ENCODE data around the gene GRN. TPM values are rescaled to one million over a fixed set of nuclear protein-coding genes. Genes with fewer than 3 reads are reported as not detected.
"Not testable (repeated sequence)": the region's sequence is repeated elsewhere in the genome, so short reads cannot be mapped to it uniquely, and the experiment has no call there.

Gene GRN
- total RNA-seq, 2 experiments from 2014 or later: 47.1 to 50.5 TPM

DNA sequence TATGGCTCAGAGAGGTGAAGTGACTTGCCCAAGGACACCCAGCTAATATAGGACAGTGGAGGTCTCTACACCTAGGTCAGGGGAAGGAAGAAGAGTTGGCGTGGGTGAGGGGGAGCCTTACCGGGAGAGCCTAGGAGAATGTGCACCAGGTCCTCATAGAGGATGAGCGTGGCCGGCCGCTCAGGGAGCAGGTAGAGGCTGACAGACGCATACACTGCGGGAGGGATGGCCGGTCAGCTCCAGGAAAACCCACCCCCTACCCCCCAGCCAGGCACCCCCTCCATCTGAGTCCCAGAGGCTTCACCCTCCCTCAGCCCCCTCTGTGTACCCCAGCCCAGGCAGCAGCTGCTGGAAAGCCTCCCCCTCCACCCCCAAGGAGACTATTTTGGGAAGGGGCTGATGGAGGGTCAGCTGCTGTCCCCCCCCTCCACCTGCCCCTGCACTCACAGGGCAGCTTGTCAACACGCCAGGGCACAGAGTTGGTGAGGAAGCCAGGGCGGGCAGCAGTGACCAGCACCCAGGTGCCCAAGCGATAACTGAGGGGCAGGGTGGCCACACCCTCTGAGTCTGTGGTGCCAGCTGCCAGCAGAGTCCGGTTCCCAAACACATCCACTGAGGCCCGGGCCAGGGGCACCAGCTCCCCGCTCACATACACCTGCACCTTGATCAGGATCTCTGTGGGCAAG is 14.5 kb downstream of the GRN start:
- Mint-ChIP-seq H3K4me1 (ENCODE audit: low read depth) (peaks cover 4% of the 10 kb centered on the region), H3K27me3 (ENCODE audit: low read depth) (peaks cover 2% of the 10 kb centered on the region), H3K4me3 (no peak overlapping the region), H3K27ac (no peak overlapping the region), H3K36me3 (ENCODE audit: low read depth) (no peaks in the 10 kb centered on the region), H3K9me3 (no peaks in the 10 kb centered on the region)
- CTCF ChIA-PET: interaction anchor here (2.1 kb wide), 1 partner anchor 16 kb away, joined by 7 read pairs; no protein-coding TSS in a partner anchor
- intact Hi-C loops (cut with micrococcal nuclease): no loop called here
- DNase-seq: no peak

DNA sequence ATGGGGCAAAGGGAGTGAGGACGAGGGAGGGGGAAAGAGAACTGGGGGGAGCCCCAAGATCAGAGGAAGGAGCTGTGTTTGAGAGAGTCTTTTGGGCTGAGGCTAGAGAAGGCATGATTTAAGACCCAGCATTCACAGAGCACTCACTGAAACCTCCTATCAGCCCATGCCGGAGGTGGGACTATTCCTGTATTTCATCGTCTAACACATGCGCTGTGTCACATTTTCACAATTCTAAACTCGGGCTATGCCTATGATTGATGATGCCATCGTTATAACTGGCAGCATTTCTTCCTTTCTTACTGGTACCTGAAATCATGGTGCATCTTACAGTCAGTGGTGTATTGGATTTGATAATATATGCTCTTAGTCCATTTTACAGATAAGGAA is 15.0 kb downstream of the GRN start:
- peaks cover 6% of the 10 kb centered on the region for H3K27me3 Mint-ChIP-seq (ENCODE audit: low read depth)
- peaks cover 4% of the 10 kb centered on the region for H3K4me1 Mint-ChIP-seq (ENCODE audit: low read depth)
- intact Hi-C loops (cut with micrococcal nuclease): no loop called here
- no peak overlapping the region for H3K27ac Mint-ChIP-seq
- no peak overlapping the region for H3K4me3 Mint-ChIP-seq
- CTCF ChIA-PET: interaction anchor here (2.1 kb wide), 1 partner anchor 16 kb away, joined by 7 read pairs; no protein-coding TSS in a partner anchor
- H3K9me3 Mint-ChIP-seq: no peaks in the 10 kb centered on the region
- no peak for DNase-seq
- H3K36me3 Mint-ChIP-seq (ENCODE audit: low read depth): no peaks in the 10 kb centered on the region

DNA sequence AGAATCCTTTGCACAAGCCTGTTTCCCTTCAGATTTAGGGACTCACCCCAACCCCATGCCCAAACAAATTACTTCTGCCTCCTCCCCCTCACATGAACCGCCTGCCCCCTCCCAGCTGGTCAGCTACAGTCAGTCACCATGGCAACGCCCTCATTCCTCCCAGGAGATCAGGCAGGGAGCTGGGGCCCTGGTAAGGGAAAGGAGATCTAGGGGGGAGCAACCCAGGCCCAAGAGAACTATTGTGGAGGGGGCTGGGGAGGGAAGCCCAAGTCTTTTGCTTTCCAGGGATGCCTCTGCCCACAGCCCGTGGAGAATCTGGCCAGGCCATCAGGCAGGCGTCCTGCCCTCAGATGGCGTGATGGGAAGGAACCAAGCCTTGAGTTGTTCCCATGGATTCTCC is 15.7 kb downstream of the GRN start:
- intact Hi-C loops (cut with micrococcal nuclease): no loop called here
- no peak overlapping the region for H3K27ac Mint-ChIP-seq
- peaks cover 4% of the 10 kb centered on the region for H3K4me1 Mint-ChIP-seq (ENCODE audit: low read depth)
- DNase-seq: no peak
- H3K36me3 Mint-ChIP-seq (ENCODE audit: low read depth): no peaks in the 10 kb centered on the region
- no peaks in the 10 kb centered on the region for H3K9me3 Mint-ChIP-seq
- peaks cover 6% of the 10 kb centered on the region for H3K27me3 Mint-ChIP-seq (ENCODE audit: low read depth)
- no peak overlapping the region for H3K4me3 Mint-ChIP-seq
- CTCF ChIA-PET: interaction anchor here (0.5 to 2.1 kb wide), 2 partner anchors 15 to 424 kb away, joined by 3 to 7 read pairs; no protein-coding TSS in a partner anchor

GRCh38 chr17:44361292-44362260 is 16.5 kb downstream of the GRN start:
- CTCF ChIA-PET: interaction anchor here (0.5 to 2.6 kb wide), 4 partner anchors 8 to 424 kb away, joined by 3 to 13 read pairs (median 5); no protein-coding TSS in a partner anchor
- H3K36me3 Mint-ChIP-seq (ENCODE audit: low read depth): no peaks in the 10 kb centered on the region
- no peak overlapping the region for H3K27ac Mint-ChIP-seq
- no peak for DNase-seq
- peaks cover 4% of the 10 kb centered on the region for H3K4me1 Mint-ChIP-seq (ENCODE audit: low read depth)
- no peaks in the 10 kb centered on the region for H3K9me3 Mint-ChIP-seq
- no peak overlapping the region for H3K4me3 Mint-ChIP-seq
- H3K27me3 Mint-ChIP-seq (ENCODE audit: low read depth): peaks cover 10% of the 10 kb centered on the region
- intact Hi-C loops (cut with micrococcal nuclease): no loop called here

DNA sequence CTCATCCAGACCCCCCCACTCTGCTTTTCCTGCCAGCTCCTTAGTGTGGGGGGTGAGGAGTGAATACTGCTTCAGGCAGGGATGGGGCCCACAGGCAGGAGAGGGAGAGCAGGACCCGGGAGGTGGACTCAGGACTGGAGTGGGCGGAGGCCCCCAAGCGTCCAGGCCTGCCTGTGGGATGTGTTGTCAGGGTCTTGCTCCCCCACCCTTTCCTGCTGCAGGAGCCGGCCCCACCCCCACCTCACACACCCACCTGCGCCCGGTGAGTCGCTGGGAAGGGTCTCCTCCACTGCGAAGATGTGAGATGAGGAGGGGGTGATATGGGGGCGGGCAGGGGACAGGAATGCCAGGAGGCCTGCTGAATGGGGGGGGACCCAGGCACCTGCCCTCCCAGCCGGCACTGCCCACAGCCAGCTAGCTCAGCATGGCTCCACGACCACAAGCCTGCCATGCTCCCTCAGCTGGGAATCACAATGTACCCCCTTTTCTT is 17.4 kb downstream of the GRN start:
- Mint-ChIP-seq H3K9me3 (no peaks in the 10 kb centered on the region), H3K4me3 (no peak overlapping the region)
- intact Hi-C loops (cut with micrococcal nuclease): no loop called here

DNA sequence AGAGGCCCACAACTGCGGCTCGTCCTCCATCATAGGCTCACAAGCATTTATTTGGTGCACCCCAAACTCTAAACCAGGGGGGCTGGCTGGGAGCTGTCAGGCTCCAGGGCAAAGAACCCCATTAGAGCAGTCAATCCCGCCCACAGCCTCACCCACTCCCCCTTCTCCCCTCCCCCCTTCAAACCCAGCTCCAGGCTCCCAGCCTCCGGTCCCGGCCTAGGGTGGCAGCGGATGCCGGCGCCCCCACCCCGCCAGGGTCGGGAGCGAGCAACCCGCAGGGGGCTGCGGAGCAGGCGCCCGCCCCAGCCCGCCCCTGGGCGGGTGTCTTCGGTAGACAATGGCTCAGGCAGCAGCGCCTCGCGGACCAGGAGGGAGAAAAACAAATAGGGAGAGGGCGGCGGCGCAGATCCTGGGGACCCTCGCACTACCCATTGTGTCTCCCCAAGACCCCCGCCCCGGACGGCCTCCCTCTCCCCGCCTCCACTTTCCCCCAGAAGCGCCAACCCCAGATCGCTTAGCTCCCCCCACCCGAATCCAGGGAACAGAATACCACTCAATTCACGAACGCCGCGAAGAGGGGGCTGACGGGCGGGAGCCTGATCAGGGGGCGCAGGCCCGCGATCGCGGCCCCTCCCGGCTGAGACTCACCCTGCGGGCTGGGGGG is 18.0 kb downstream of the GRN start:
- no peak for DNase-seq
- no peaks in the 10 kb centered on the region for H3K36me3 Mint-ChIP-seq (ENCODE audit: low read depth)
- intact Hi-C loops (cut with micrococcal nuclease): no loop called here
- CTCF ChIA-PET: interaction anchor here (0.6 to 2.6 kb wide), 11 partner anchors 9 to 177 kb away, joined by 3 to 13 read pairs (median 4); partner anchors contain the start of gene TMUB2
- peak overlapping the region; percentile 63 for H3K4me3 Mint-ChIP-seq
- peaks cover 4% of the 10 kb centered on the region for H3K4me1 Mint-ChIP-seq (ENCODE audit: low read depth)
- H3K9me3 Mint-ChIP-seq: no peaks in the 10 kb centered on the region
- peaks cover 15% of the 10 kb centered on the region for H3K27me3 Mint-ChIP-seq (ENCODE audit: low read depth)
- no peak overlapping the region for H3K27ac Mint-ChIP-seq

More for the DNA sequence above, 17.4 kb downstream of the GRN start:
- Mint-ChIP-seq H3K36me3 (ENCODE audit: low read depth) (no peaks in the 10 kb centered on the region), H3K4me1 (ENCODE audit: low read depth) (peaks cover 4% of the 10 kb centered on the region), H3K27ac (no peak overlapping the region), H3K27me3 (ENCODE audit: low read depth) (peaks cover 15% of the 10 kb centered on the region)
- CTCF ChIA-PET: interaction anchor here (1.1 to 2.6 kb wide), 3 partner anchors 13 to 105 kb away, joined by 3 to 13 read pairs (median 5); no protein-coding TSS in a partner anchor
- no peak for DNase-seq

GRCh38 chr17:44363613-44364159 is 18.6 kb downstream of the GRN start, which contains the start of gene FAM171A2:
FAM171A2 (minus strand) TSS chr17:44363853; CDS start chr17:44363714, 139 bp downstream.
- H3K27ac Mint-ChIP-seq: no peak within 1 kb of the TSS
- H3K4me3 Mint-ChIP-seq: peak within 1 kb of the TSS; percentile 63
- DNase-seq: peak; percentile 66
- intact Hi-C loops (cut with micrococcal nuclease): no loop called here
- H3K4me1 Mint-ChIP-seq (ENCODE audit: low read depth): peaks cover 4% of the 10 kb centered on the region
- CTCF ChIA-PET: interaction anchor here (0.6 to 2.6 kb wide), 11 partner anchors 9 to 177 kb away, joined by 3 to 13 read pairs (median 4); partner anchors contain the start of gene TMUB2
- no peaks in the 10 kb centered on the region for H3K9me3 Mint-ChIP-seq
- peaks cover 15% of the 10 kb centered on the region for H3K27me3 Mint-ChIP-seq (ENCODE audit: low read depth)
- H3K36me3 Mint-ChIP-seq (ENCODE audit: low read depth): no peaks in the 10 kb centered on the region

DNA sequence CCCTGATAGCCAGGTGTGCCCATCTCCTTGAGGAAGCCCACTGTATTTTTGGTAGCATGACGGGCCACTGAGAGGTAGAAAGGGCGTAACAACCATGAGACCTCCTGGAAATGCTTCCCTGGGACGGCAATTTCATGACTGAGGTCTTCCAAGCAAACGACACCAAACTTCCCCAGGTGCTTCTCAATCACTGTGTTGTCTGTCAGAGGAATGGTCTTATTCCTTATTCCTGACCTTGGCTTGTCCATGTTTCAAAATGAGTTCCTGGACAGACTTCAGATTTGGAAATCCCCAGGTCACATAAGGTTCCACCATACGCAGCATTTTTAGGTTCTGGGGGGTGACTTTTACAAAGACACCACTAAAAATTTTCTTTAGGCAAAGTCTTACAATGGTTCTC is 19.9 kb downstream of the GRN start:
- CTCF ChIA-PET: interaction anchor here (0.6 to 1.3 kb wide), 3 partner anchors 13 to 155 kb away, joined by 3 to 5 read pairs (median 5); no protein-coding TSS in a partner anchor
- H3K4me3 Mint-ChIP-seq; H3K9me3 Mint-ChIP-seq; intact Hi-C loops (cut with micrococcal nuclease); DNase-seq; H3K4me1 Mint-ChIP-seq (ENCODE audit: low read depth); H3K36me3 Mint-ChIP-seq (ENCODE audit: low read depth); H3K27ac Mint-ChIP-seq: not testable (repeated sequence)
- peaks cover 18% of the 10 kb centered on the region for H3K27me3 Mint-ChIP-seq (ENCODE audit: low read depth)

GRCh38 chr17:44367231-44367979 is 22.3 kb downstream of the GRN start:
- Mint-ChIP-seq H3K4me1 (ENCODE audit: low read depth) (peaks cover 5% of the 10 kb centered on the region), H3K36me3 (ENCODE audit: low read depth) (no peaks in the 10 kb centered on the region), H3K9me3 (no peaks in the 10 kb centered on the region), H3K27me3 (ENCODE audit: low read depth) (peaks cover 28% of the 10 kb centered on the region), H3K4me3 (no peak overlapping the region), H3K27ac (no peak overlapping the region)
- intact Hi-C loops (cut with micrococcal nuclease): no loop called here
- DNase-seq: no peak
- CTCF ChIA-PET: interaction anchor here (0.7 to 2.4 kb wide), 4 partner anchors 11 to 321 kb away, joined by 3 to 5 read pairs (median 4); no protein-coding TSS in a partner anchor

- peaks cover 28% of the 10 kb centered on the region for H3K27me3 Mint-ChIP-seq (ENCODE audit: low read depth)
- DNase-seq; H3K9me3 Mint-ChIP-seq; H3K27ac Mint-ChIP-seq; H3K36me3 Mint-ChIP-seq (ENCODE audit: low read depth); H3K4me3 Mint-ChIP-seq; H3K4me1 Mint-ChIP-seq (ENCODE audit: low read depth); intact Hi-C loops (cut with micrococcal nuclease): not testable (repeated sequence)
- CTCF ChIA-PET: interaction anchor here (0.7 to 2.4 kb wide), 3 partner anchors 12 to 23 kb away, joined by 3 to 5 read pairs (median 3); no protein-coding TSS in a partner anchor
Observed at GRCh38 chr17:44368391-44369243, 23.5 kb downstream of the GRN start.

Measured in activated naive CD4-positive, alpha-beta T cell treated with anti-CD3 and anti-CD28 coated beads for 36 hours (primary cell).